B cell (primary cell): ENCODE measurements around the gene RER1.

Experiments
- CTCF ChIP-seq: fragments of 200-600 bp; IDR thresholded peaks from one replicate; pipeline ENCODE4 v1.8.0; 2022; ENCODE audit warnings: antibody characterized with exemption, mild to moderate bottlenecking
- EZH2 ChIP-seq: IDR thresholded peaks from 2 replicates; pipeline ENCODE4 v1.6.1; 2012; ENCODE audit warnings: borderline replicate concordance, low read depth, mild to moderate bottlenecking, moderate library complexity, low read length; ENCODE audit not compliant: insufficient read depth, poor library complexity, severe bottlenecking

GRCh38 chr1:2356911-2357845 is 34.5 kb upstream of the RER1 start:
- TF ChIP-seq EZH2, result no peak
- TF ChIP-seq CTCF, result no peak
